Measurements from ENCODE around the gene PABPC3.

The PABPC3 gene

GRCh38 chr13:25112695-25113255, 16.8 kb downstream of the PABPC3 start:
- DNase-seq: no peak

GRCh38 chr13:25114220-25114619, 18.3 kb downstream of the PABPC3 start:
- no peak for DNase-seq

- no peak for DNase-seq
These were observed 20.1 kb downstream of the PABPC3 start for GRCh38 chr13:25116044-25116443.

- DNase-seq: no peak
These were observed 21.4 kb downstream of the PABPC3 start for GRCh38 chr13:25117312-25117711.

GRCh38 chr13:25118378-25118905, 22.5 kb downstream of the PABPC3 start:
- no peak for DNase-seq

- DNase-seq: no peak
These were observed 35.0 kb downstream of the PABPC3 start for GRCh38 chr13:25130944-25131343.

- DNase-seq: no peak
These were observed 36.0 kb downstream of the PABPC3 start for GRCh38 chr13:25131881-25132420.

GRCh38 chr13:25132751-25133390, 36.9 kb downstream of the PABPC3 start:
- DNase-seq: no peak

GRCh38 chr13:25135896-25136295, 40.0 kb downstream of the PABPC3 start:
- DNase-seq: no peak

GRCh38 chr13:25136880-25137787, 41.2 kb downstream of the PABPC3 start:
- DNase-seq: no peak

GRCh38 chr13:25137788-25138115, 41.8 kb downstream of the PABPC3 start:
- no peak for DNase-seq

- no peak for DNase-seq
These were observed 45.1 kb downstream of the PABPC3 start for GRCh38 chr13:25141042-25141441.

GRCh38 chr13:25143706-25144105, 47.8 kb downstream of the PABPC3 start:
- DNase-seq: no peak

- DNase-seq: no peak
These were observed 51.9 kb downstream of the PABPC3 start for GRCh38 chr13:25147638-25148401.

- no peak for DNase-seq
These were observed 52.5 kb downstream of the PABPC3 start for GRCh38 chr13:25148402-25148771.

Data from T1000 (cell line).